Measurements from ENCODE around the gene ATP8B4. TPM values are rescaled to one million over a fixed set of nuclear protein-coding genes. Genes with fewer than 3 reads are reported as not detected.

The ATP8B4 gene
- total and polyA plus RNA-seq, 5 donors: 3.0 to 11.7 (median 5.2) TPM

- ATAC-seq (no peak), DNase-seq (no peak)
- H3K9me3 ChIP-seq (ENCODE audit: control insufficient read depth, low read length): no peaks in the 10 kb centered on the region
- H3K4me1 ChIP-seq (ENCODE audit: control insufficient read depth, insufficient read depth, low read length): no peaks in the 10 kb centered on the region
- H3K27ac ChIP-seq (ENCODE audit: low read length): no peak overlapping the region
- H3K27me3 ChIP-seq (ENCODE audit: control insufficient read depth, insufficient read depth): no peaks in the 10 kb centered on the region
- intact Hi-C loops (cut with DNase I): no loop called here
- WGBS: 63% methylated on average over 1 of the region's 1 CpG
- H3K4me3 ChIP-seq (ENCODE audit: low read length): no peak overlapping the region
Observed at GRCh38 chr15:50046159-50046558, 72.9 kb downstream of the ATP8B4 start.

GRCh38 chr15:50044904-50045303 is 74.1 kb downstream of the ATP8B4 start:
- Histone ChIP-seq H3K9me3 (ENCODE audit: control insufficient read depth, low read length) (no peaks in the 10 kb centered on the region), H3K27me3 (ENCODE audit: control insufficient read depth, insufficient read depth) (no peaks in the 10 kb centered on the region), H3K27ac (ENCODE audit: low read length) (no peak overlapping the region), H3K4me3 (ENCODE audit: low read length) (no peak overlapping the region), H3K4me1 (ENCODE audit: control insufficient read depth, insufficient read depth, low read length) (no peaks in the 10 kb centered on the region)
- intact Hi-C loops (cut with DNase I): no loop called here
- ATAC-seq (no peak), DNase-seq (no peak)
- WGBS: 48% methylated on average over 2 of the region's 2 CpGs

- Histone ChIP-seq H3K4me1 (ENCODE audit: control insufficient read depth, insufficient read depth, low read length) (no peaks in the 10 kb centered on the region), H3K4me3 (ENCODE audit: low read length) (no peak overlapping the region), H3K27me3 (ENCODE audit: control insufficient read depth, insufficient read depth) (no peaks in the 10 kb centered on the region), H3K27ac (ENCODE audit: low read length) (no peak overlapping the region), H3K9me3 (ENCODE audit: control insufficient read depth, low read length) (no peaks in the 10 kb centered on the region)
- intact Hi-C loops (cut with DNase I): no loop called here
- ATAC-seq (no peak), DNase-seq (no peak)
Observed at GRCh38 chr15:50044406-50044805, 74.6 kb downstream of the ATP8B4 start.

- Histone ChIP-seq H3K27ac (ENCODE audit: low read length) (no peak overlapping the region), H3K4me1 (ENCODE audit: control insufficient read depth, insufficient read depth, low read length) (no peaks in the 10 kb centered on the region), H3K27me3 (ENCODE audit: control insufficient read depth, insufficient read depth) (no peaks in the 10 kb centered on the region), H3K9me3 (ENCODE audit: control insufficient read depth, low read length) (no peaks in the 10 kb centered on the region), H3K4me3 (ENCODE audit: low read length) (no peak overlapping the region)
- DNase-seq (no peak), ATAC-seq (no peak)
- intact Hi-C loops (cut with DNase I): no loop called here
- 86% methylated on average over 2 of the region's 2 CpGs for WGBS
Observed at GRCh38 chr15:50042775-50043174, 76.3 kb downstream of the ATP8B4 start.

- ATAC-seq (no peak), DNase-seq (no peak)
- H3K9me3 ChIP-seq (ENCODE audit: control insufficient read depth, low read length): no peaks in the 10 kb centered on the region
- H3K4me1 ChIP-seq (ENCODE audit: control insufficient read depth, insufficient read depth, low read length): no peaks in the 10 kb centered on the region
- no peak overlapping the region for H3K4me3 ChIP-seq (ENCODE audit: low read length)
- intact Hi-C loops (cut with DNase I): no loop called here
- no peaks in the 10 kb centered on the region for H3K27me3 ChIP-seq (ENCODE audit: control insufficient read depth, insufficient read depth)
- H3K27ac ChIP-seq (ENCODE audit: low read length): no peak overlapping the region
Observed at GRCh38 chr15:50030456-50030855, 88.6 kb downstream of the ATP8B4 start.

- no peaks in the 10 kb centered on the region for H3K9me3 ChIP-seq (ENCODE audit: control insufficient read depth, low read length)
- H3K27me3 ChIP-seq (ENCODE audit: control insufficient read depth, insufficient read depth): no peaks in the 10 kb centered on the region
- H3K4me3 ChIP-seq (ENCODE audit: low read length): no peak overlapping the region
- intact Hi-C loops (cut with DNase I): no loop called here
- ATAC-seq: no peak
- no peak for DNase-seq
- no peak overlapping the region for H3K27ac ChIP-seq (ENCODE audit: low read length)
- no peaks in the 10 kb centered on the region for H3K4me1 ChIP-seq (ENCODE audit: control insufficient read depth, insufficient read depth, low read length)
Observed at GRCh38 chr15:50028326-50028725, 90.7 kb downstream of the ATP8B4 start.

- ATAC-seq (no peak), DNase-seq (peak in 1 of 3 donors; percentile 21)
- H3K9me3 ChIP-seq (ENCODE audit: control insufficient read depth, low read length): no peaks in the 10 kb centered on the region
- no peaks in the 10 kb centered on the region for H3K4me1 ChIP-seq (ENCODE audit: control insufficient read depth, insufficient read depth, low read length)
- H3K27ac ChIP-seq (ENCODE audit: low read length): no peak overlapping the region
- H3K4me3 ChIP-seq (ENCODE audit: low read length): peak overlapping the region; percentile 39
- intact Hi-C loops (cut with DNase I): no loop called here
- 18% methylated on average over 4 of the region's 4 CpGs for WGBS
- no peaks in the 10 kb centered on the region for H3K27me3 ChIP-seq (ENCODE audit: control insufficient read depth, insufficient read depth)
Observed at GRCh38 chr15:50024281-50024680, 94.8 kb downstream of the ATP8B4 start.

GRCh38 chr15:50018491-50018890 is 100.5 kb downstream of the ATP8B4 start:
- no peak overlapping the region for H3K4me3 ChIP-seq (ENCODE audit: low read length)
- DNase-seq (no peak), ATAC-seq (no peak)
- peaks cover 5% of the 10 kb centered on the region for H3K4me1 ChIP-seq (ENCODE audit: control insufficient read depth, insufficient read depth, low read length)
- 57% methylated on average over 5 of the region's 5 CpGs for WGBS
- H3K27me3 ChIP-seq (ENCODE audit: control insufficient read depth, insufficient read depth): no peaks in the 10 kb centered on the region
- H3K27ac ChIP-seq (ENCODE audit: low read length): no peak overlapping the region
- intact Hi-C loops (cut with DNase I): no loop called here
- H3K9me3 ChIP-seq (ENCODE audit: control insufficient read depth, low read length): no peaks in the 10 kb centered on the region

GRCh38 chr15:50017522-50017921 is 101.5 kb downstream of the ATP8B4 start:
- 25% methylated on average over 1 of the region's 1 CpG for WGBS
- DNase-seq (no peak), ATAC-seq (peak; percentile 53 to 84)
- H3K27ac ChIP-seq (ENCODE audit: low read length): no peak overlapping the region
- H3K4me3 ChIP-seq (ENCODE audit: low read length): no peak overlapping the region
- H3K4me1 ChIP-seq (ENCODE audit: control insufficient read depth, insufficient read depth, low read length): peaks cover 5% of the 10 kb centered on the region
- intact Hi-C loops (cut with DNase I): no loop called here
- no peaks in the 10 kb centered on the region for H3K27me3 ChIP-seq (ENCODE audit: control insufficient read depth, insufficient read depth)
- no peaks in the 10 kb centered on the region for H3K9me3 ChIP-seq (ENCODE audit: control insufficient read depth, low read length)

- Histone ChIP-seq H3K27ac (ENCODE audit: low read length) (no peak overlapping the region), H3K4me1 (ENCODE audit: control insufficient read depth, insufficient read depth, low read length) (peaks cover 5% of the 10 kb centered on the region), H3K4me3 (ENCODE audit: low read length) (no peak overlapping the region), H3K9me3 (ENCODE audit: control insufficient read depth, low read length) (no peaks in the 10 kb centered on the region), H3K27me3 (ENCODE audit: control insufficient read depth, insufficient read depth) (no peaks in the 10 kb centered on the region)
- intact Hi-C loops (cut with DNase I): no loop called here
- no peak for ATAC-seq
- no peak for DNase-seq
- WGBS: 57% methylated on average over 2 of the region's 2 CpGs
Observed at GRCh38 chr15:50016951-50017350, 102.1 kb downstream of the ATP8B4 start.

- Histone ChIP-seq H3K4me3 (ENCODE audit: low read length) (no peak overlapping the region), H3K27me3 (ENCODE audit: control insufficient read depth, insufficient read depth) (no peaks in the 10 kb centered on the region), H3K9me3 (ENCODE audit: control insufficient read depth, low read length) (no peaks in the 10 kb centered on the region), H3K27ac (ENCODE audit: low read length) (no peak overlapping the region), H3K4me1 (ENCODE audit: control insufficient read depth, insufficient read depth, low read length) (peaks cover 4% of the 10 kb centered on the region)
- no peak for DNase-seq
- intact Hi-C loops (cut with DNase I): no loop called here
- no peak for ATAC-seq
Observed at GRCh38 chr15:50012790-50013189, 106.2 kb downstream of the ATP8B4 start.

- H3K27me3 ChIP-seq (ENCODE audit: control insufficient read depth, insufficient read depth): no peaks in the 10 kb centered on the region
- intact Hi-C loops (cut with DNase I): loop anchor here in 2 of 4 donors (10.0 kb wide), 3 partner anchors 135 to 775 kb away; no protein-coding TSS in a partner anchor
- H3K4me1 ChIP-seq (ENCODE audit: control insufficient read depth, insufficient read depth, low read length): no peaks in the 10 kb centered on the region
- DNase-seq (no peak), ATAC-seq (peak; percentile 54 to 63)
- H3K4me3 ChIP-seq (ENCODE audit: low read length): no peak overlapping the region
- H3K27ac ChIP-seq (ENCODE audit: low read length): no peak overlapping the region
- no peaks in the 10 kb centered on the region for H3K9me3 ChIP-seq (ENCODE audit: control insufficient read depth, low read length)
- 71% methylated on average over 2 of the region's 2 CpGs for WGBS
Observed at GRCh38 chr15:50009634-50010033, 109.4 kb downstream of the ATP8B4 start.

Measured in right cardiac atrium (tissue), 5 donors.